ENCODE data around the gene SLC6A15. TPM values are rescaled to one million over a fixed set of nuclear protein-coding genes. Genes with fewer than 3 reads are reported as not detected.

The SLC6A15 gene
- total RNA-seq, 1 donor = 53.3 TPM

- H3K4me3 ChIP-seq (ENCODE audit: low read depth, low read length) = no peak overlapping the region
- DNase-seq (ENCODE audit: low read depth) = no peak
- TF ChIP-seq, protein P1, sequence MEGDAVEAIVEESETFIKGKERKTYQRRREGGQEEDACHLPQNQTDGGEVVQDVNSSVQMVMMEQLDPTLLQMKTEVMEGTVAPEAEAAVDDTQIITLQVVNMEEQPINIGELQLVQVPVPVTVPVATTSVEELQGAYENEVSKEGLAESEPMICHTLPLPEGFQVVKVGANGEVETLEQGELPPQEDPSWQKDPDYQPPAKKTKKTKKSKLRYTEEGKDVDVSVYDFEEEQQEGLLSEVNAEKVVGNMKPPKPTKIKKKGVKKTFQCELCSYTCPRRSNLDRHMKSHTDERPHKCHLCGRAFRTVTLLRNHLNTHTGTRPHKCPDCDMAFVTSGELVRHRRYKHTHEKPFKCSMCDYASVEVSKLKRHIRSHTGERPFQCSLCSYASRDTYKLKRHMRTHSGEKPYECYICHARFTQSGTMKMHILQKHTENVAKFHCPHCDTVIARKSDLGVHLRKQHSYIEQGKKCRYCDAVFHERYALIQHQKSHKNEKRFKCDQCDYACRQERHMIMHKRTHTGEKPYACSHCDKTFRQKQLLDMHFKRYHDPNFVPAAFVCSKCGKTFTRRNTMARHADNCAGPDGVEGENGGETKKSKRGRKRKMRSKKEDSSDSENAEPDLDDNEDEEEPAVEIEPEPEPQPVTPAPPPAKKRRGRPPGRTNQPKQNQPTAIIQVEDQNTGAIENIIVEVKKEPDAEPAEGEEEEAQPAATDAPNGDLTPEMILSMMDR (IDR thresholded peaks at IDR 0.05; ENCODE audit: insufficient read depth, low read length) = no peak
Measured at GRCh38 chr12:84858796-84859195, 53.8 kb downstream of the SLC6A15 start.

GRCh38 chr12:84857525-84858208 lies 54.9 kb downstream of the SLC6A15 start:
- TF ChIP-seq, protein P1 (IDR thresholded peaks at IDR 0.05; ENCODE audit: insufficient read depth, low read length) = no peak
- no peak overlapping the region for H3K4me3 ChIP-seq (ENCODE audit: low read depth, low read length)
- no peak for DNase-seq (ENCODE audit: low read depth)

DNA sequence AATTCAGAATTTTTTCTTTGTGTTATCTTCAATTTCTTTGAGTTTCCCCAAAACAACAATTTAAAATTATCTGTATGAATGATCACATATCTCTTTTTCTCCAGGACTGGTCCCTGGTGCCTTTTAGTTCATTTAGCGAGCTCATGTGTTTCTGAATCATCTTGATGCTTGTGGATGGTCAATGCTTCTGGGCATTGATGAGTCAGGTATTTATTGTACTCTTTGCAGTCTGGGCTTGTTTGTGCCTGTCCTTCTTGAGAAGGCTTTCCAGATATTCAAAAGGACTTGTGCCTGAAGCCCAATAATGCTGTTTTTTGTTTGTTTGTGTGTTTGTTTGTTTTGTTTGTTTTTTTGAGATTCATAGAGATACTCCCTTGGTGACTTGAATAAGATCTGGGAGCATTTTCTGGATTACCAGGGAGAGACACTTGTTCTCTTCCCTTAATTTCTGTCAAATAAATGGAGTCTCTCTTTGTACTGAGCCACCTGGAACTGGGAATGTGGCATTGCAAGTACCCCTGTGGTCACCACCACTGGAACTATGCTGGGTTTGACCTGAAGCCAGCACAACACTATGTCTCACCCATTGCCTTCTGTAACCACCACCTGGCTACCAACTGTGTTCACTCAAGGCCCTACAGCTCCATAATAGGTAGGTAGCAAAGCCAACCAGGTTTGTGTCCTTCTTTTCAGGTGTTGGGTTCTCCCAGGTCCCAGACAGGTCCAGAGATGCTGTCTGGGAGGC lies 56.3 kb downstream of the SLC6A15 start:
- DNase-seq (ENCODE audit: low read depth) = no peak
- TF ChIP-seq, protein P1 (IDR thresholded peaks at IDR 0.05; ENCODE audit: insufficient read depth, low read length) = no peak
- H3K4me3 ChIP-seq (ENCODE audit: low read depth, low read length) = no peak overlapping the region

DNA sequence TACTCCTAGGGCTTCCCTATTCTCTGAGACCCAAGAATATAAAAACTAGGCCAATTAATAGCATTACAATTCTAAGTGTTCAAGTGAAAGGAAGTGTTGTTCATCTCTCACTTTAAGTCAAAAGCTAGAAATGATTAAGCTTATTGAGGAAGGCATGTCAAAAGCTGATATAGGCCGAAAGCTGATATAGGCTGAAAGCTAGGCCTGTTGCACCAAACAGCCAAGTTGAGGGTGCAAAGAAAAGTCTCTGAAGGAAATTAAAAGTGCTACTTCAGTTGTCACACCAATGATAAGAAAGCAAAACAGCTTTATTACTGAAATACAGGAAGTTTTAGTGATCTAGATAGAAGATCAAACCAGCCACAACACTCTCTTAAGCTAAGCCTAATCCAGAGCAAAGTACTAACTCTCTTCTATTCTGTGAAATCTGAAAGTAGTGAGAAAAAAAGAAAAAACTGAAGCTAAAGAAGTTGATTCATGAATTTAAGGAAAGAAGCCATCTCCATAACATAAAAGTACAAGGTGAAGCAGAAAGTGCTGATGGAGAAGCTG lies 68.9 kb downstream of the SLC6A15 start:
- H3K4me3 ChIP-seq (ENCODE audit: low read depth, low read length) = no peak overlapping the region
- TF ChIP-seq, protein P1 (IDR thresholded peaks at IDR 0.05; ENCODE audit: insufficient read depth, low read length) = no peak
- DNase-seq (ENCODE audit: low read depth) = no peak

- peak; percentile 66 for DNase-seq (ENCODE audit: low read depth)
- no peak overlapping the region for H3K4me3 ChIP-seq (ENCODE audit: low read depth, low read length)
- TF ChIP-seq, protein P1 (IDR thresholded peaks at IDR 0.05; ENCODE audit: insufficient read depth, low read length) = peak; percentile 77
Measured at GRCh38 chr12:84842406-84843013, 70.1 kb downstream of the SLC6A15 start.

GRCh38 chr12:84841591-84841990 lies 71.0 kb downstream of the SLC6A15 start:
- DNase-seq (ENCODE audit: low read depth) = no peak
- TF ChIP-seq, protein P1 (IDR thresholded peaks at IDR 0.05; ENCODE audit: insufficient read depth, low read length) = no peak

More at GRCh38 chr12:84841591-84841990, 71.0 kb downstream of the SLC6A15 start:
- H3K4me3 ChIP-seq (ENCODE audit: low read depth, low read length) = no peak overlapping the region
